Omental fat pad (tissue), 4 donors: Measurements from ENCODE around the gene RSAD2. TPM values are rescaled to one million over a fixed set of nuclear protein-coding genes. Genes with fewer than 3 reads are reported as not detected.

Experiments used
- ATAC-seq: fragments of 150-250 bp; one replicate; pipeline ENCODE4 v1.9.1; 2016; ENCODE audit warnings: mild to moderate bottlenecking, moderate library complexity; ENCODE audit not compliant: low FRiP score
- DNase-seq: peaks from one replicate; pipeline ENCODE4 v3.0.0-alpha.2; 2019; ENCODE audit warnings: low spot score
- CTCF ChIP-seq, 3 donors: fragments of 450-650 bp; IDR thresholded peaks; one replicate each; pipeline ENCODE4 v1.5.1; 2016 to 2017; ENCODE audit warnings: antibody characterized with exemption in 3 of 3, mild to moderate bottlenecking in 3 of 3, moderate library complexity in 2 of 3
- total RNA-seq, 4 donors: library from RNA; depleted of rRNA; stranded (reverse); fragments of >200 nt; gene quantifications; one replicate each; pipeline ENCODE4 v1.1.0, GENCODE V29; 2016

Gene RSAD2
- total RNA-seq: 10 to 100 TPM in 1 of 4 donors, 1 to 10 TPM in 2, under 1 TPM in 1; 0.56 to 25.1 (median 3.9) TPM

GRCh38 chr2:6877402-6878304 lies at the start of gene RSAD2:
Gene RSAD2 (plus strand): TSS chr2:6877777. CDS start chr2:6877801, 24 bp downstream.
- DNase-seq (no peak), ATAC-seq (peak; percentile 93)
- no peak for TF ChIP-seq CTCF (IDR thresholded peaks at IDR 0.05)

DNA sequence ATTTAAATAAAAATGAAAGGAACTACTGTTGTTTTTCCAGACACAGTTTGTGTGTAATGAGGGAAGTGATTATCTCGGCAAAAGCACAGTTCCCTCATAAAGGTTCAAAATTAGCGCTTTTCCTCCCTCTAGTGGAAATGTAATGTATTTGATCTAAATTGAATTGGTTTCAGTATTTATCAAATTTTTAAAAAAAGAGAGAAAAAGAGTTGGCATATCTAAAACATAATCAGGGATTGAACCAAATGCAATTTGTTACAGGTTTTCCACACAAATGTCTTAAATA lies 49.3 kb upstream of the RSAD2 start:
- no peak for ATAC-seq
- TF ChIP-seq CTCF (IDR thresholded peaks at IDR 0.05): no peak
- no peak for DNase-seq

- ATAC-seq (no peak), DNase-seq (no peak)
- no peak for TF ChIP-seq CTCF (IDR thresholded peaks at IDR 0.05)
These were observed 46.3 kb upstream of the RSAD2 start for GRCh38 chr2:6831229-6831628.

- ATAC-seq: no peak
These were observed 44.8 kb upstream of the RSAD2 start for GRCh38 chr2:6832596-6833299.

GRCh38 chr2:6833300-6833604 lies 44.3 kb upstream of the RSAD2 start:
- no peak for TF ChIP-seq CTCF (IDR thresholded peaks at IDR 0.05)
- DNase-seq (no peak), ATAC-seq (no peak)

More at GRCh38 chr2:6832596-6833299, 44.8 kb upstream of the RSAD2 start:
- no peak for TF ChIP-seq CTCF (IDR thresholded peaks at IDR 0.05)
- no peak for DNase-seq

DNA sequence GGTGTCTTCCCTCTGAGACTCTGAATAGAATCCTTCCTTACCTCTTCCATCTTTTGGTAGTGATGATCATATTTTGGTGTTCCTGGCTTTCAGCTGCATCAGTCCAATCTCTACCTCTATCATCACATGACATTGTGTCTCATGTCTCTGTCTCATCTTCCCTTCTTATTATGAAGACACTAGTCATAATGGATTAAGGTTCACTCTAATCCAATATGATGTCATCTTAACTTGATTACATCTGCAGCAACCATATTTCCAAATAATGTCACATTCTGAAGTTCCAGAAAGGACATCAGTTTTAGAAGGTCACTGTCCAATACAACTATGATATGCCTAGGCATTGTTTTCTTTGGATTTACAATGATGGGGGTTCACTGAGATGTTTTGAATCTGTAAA lies 43.4 kb upstream of the RSAD2 start:
- DNase-seq (no peak), ATAC-seq (no peak)
- no peak for TF ChIP-seq CTCF (IDR thresholded peaks at IDR 0.05)

DNA sequence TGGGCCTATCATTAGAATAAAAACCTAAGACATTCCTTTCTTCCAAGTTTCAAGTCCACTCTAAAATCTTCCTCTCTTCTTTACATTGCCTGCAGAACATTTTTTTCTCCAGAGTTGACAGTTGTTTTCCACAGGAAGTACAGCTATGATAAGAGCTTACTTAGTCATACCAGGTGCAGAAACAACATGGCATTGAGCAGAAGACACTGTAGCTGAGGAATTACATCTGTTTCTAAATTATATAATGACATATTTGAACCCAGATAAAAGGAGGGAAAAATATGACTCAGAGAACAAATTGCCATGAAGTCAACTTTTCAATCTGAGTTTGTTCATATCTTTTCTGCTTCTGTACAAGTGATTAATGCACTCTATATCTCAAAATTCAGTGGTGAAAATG lies 42.1 kb upstream of the RSAD2 start:
- no peak for TF ChIP-seq CTCF (IDR thresholded peaks at IDR 0.05)
- no peak for DNase-seq
- ATAC-seq: no peak
